ENCODE results near the gene KCNC2.
"Not testable (repeated sequence)": the region's sequence is repeated elsewhere in the genome, so short reads cannot be mapped to it uniquely, and the experiment has no call there.

KCNC2 gene

DNA sequence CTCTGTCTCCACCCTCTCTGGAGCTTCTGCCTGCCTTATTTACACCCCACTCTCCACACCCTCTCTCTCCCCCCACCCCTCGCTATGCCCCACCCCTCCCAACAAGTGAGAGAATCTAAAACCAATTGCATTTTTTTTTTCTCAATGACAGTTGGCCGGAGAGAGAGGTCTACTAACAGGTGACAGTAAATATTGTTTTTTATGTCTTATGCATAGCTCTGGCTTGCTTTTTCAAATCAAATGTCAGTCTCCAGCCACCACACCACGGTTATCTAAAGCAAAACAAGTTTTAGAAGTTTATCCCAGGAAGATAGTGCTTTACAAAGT is at the start of gene KCNC2:
Gene KCNC2 (minus strand): TSS at position 28 of the 327 bp plus-strand sequence.
- no peak for DNase-seq (ENCODE audit: low spot score)

DNA sequence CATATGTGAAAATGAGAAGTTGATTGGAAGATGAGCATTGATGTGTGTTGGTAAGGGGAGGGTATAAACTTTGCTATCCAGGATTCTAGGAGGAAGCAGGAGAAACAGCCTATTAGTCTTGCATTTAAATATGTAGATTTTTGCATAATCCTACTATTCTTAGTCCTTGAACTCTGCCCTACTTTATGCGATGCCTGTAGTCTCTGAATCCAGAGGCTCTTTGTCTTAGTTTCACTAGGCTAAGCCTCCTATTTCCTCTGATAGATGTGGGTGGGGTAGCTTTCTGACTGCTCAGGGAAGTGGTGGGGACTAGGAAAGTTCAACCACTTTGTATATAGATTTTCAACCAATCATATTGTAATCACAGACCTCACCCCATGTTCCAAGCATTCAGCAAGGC is 49.5 kb upstream of the KCNC2 start:
- no peak for DNase-seq (ENCODE audit: low spot score)

DNA sequence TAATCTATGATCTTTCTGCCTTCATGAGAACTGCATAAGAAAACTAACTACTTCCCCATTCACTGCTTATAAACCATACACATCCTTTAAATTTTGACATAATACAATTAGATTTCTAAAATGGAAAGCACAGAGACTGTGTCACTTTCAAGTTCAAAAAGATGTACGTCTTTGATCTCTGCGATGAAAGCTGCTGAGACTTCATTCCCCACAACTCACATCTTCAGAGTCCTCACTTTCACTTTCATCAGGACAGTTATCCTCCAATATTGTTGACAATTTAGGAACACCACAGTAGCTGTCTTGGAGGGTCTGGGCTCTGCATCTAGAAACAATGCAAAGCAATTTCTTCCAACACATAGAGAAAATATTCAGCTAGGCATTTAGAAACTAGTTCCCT is 47.9 kb upstream of the KCNC2 start:
- DNase-seq (ENCODE audit: low spot score) = no peak

DNA sequence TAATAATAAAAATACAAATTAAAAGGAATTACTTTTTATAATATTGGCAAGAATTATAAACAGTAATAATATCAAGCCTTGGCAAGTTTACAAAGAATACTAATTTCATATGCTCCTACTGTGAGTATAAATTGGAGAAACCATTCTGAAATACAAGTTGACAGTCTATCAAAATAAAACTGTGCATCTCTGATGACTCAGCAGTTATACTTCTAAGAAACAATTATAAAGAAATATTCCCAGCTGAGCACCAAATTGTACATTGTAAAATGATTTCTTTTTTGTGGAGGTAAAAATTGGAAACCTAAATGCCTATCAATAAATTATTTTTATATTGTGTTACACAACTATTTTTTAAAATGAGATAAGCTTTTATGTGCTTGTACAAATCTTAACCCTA is 35.5 kb upstream of the KCNC2 start:
- no peak for DNase-seq (ENCODE audit: low spot score)

DNA sequence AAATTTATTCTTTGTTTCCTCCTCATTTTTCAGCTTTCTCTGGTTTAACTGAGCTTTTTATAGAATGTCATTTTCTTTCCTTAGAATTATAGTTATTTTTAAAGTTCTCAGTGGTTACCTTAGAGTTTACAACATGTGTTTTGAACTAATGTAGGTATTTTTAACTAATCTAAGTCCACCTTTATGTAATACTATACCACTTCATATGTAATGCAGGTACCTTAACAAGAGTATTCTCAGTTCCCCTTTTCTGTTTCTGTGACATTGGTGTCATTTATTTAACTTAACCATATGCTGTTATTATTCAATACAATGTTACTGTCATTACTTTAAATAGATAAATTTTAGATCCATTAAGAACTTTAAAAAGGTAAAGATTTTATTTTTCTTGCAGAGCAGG is 30.3 kb upstream of the KCNC2 start:
- no peak for DNase-seq (ENCODE audit: low spot score)

GRCh38 chr12:75236206-75236605 is 26.6 kb upstream of the KCNC2 start:
- DNase-seq (ENCODE audit: low spot score) = no peak

DNA sequence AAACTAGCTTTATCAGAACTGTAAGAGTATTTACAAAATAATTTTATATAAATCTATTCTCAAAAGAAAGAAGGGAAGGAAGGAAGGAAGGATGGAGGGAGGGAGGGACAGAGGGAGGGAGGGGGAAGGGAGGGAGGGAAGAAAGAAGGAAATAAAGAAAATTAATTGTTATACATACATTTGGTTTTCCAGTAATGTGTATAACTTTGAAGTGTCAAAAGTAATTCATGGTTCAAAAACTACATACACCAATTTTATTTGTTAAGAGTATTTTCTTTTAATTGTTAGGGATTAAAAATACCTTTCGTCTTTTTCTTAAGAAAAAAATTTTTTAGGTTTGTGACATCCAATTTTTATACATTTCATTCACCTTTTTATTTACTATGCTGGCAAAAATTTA is 17.5 kb upstream of the KCNC2 start:
- DNase-seq (ENCODE audit: low spot score) = no peak

DNA sequence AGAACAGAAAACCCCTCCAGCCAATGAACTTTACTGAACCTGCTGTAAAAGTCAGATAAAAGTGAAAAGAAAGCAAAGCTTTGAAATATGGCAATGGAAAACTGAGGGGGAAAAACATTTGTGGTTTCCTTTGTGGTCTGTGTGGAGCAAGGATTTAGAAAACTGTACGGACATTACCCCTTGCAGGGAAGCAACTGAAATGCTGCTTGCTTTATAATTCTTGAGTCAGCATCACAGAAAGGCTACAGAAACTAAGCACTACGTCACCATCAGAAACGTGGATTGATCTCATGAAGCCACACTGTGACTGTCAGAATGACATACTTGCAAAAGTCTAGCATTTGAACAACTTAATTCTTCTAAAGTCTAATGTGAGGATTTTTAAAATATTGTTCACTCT is 2.4 kb upstream of the KCNC2 start:
- no peak for DNase-seq (ENCODE audit: low spot score)

GRCh38 chr12:75208856-75209811 is 505 bp downstream of the KCNC2 start:
- peak; percentile 27 for DNase-seq (ENCODE audit: low spot score)

DNA sequence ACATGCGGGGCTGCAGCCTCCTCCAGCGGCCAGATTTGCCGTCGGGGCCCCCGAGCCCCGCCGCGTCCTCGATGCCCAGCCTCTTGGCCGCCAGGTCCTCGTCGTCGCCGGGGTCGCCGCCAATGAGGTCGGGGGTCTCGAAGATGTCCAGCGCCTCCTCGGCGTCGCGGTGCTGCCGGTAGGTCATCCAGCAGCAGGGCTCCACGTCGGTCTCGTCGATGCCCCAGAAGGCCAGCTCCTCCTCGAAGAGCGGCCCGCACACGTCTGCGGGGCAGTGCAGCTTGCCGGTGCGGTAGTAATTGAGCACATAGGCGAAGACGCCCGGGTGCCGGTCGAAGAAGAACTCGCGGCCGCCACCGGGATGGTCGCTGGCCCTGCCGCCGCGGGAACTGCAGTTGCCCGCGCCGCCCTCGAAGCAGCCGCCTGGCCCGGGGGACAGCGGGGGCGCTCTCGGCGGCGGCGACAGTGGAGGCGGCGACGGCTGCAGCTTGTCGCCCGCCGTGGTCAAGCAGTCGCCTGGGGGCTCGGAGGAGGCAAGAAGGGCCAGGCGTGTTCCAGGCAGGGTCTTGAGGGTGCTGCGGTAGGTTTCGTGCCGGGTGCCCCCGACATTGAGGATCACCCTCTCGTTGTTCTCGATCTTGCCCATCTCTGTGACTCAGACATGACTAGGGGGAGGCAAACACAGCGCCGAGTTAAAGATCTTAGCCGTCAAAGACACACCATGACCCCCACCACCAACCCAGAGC is 2.1 kb downstream of the KCNC2 start:
- no peak for DNase-seq (ENCODE audit: low spot score)

GRCh38 chr12:75205558-75205957 is 4.1 kb downstream of the KCNC2 start:
- no peak for DNase-seq (ENCODE audit: low spot score)

DNA sequence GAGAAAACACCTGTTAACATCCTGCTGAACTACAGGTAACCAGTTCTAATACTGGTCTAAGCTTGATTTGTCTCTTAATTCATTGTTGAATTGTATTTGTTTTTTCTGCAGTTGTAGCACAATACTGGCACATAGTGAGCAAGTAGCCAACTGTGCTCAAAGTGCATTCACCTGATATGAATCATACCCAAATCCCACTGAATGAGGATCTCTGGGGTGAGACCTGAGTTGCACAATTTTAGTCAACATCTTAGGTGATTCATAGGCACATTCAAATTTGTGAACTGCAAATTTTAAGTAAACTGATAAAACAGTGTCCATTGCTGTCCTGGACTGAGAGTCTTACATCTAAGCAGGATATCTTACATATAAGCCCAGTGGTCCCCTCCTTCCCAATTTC is 12.8 kb downstream of the KCNC2 start:
- no peak for DNase-seq (ENCODE audit: low spot score)

- no peak for DNase-seq (ENCODE audit: low spot score)
Measured at GRCh38 chr12:75196408-75196807, 13.2 kb downstream of the KCNC2 start.

DNA sequence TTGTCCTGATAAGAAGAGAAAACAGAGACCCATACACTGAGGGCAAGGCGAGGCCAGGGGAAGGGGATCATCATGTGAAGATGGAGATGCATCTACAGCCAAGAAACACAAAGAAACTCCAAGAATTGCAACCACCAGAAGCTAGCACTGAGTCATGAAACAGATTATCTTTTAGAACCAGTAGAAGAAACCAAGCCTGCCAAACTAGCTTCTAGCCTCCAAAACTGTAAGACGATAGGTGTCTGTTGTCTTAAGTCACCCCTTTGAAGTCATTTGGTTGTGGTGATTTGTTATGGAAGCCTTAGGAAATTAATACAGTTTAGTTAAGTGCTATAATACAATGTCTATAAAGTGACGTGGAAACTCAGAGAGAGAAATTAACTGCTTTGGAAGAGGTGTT is 15.4 kb downstream of the KCNC2 start:
- no peak for DNase-seq (ENCODE audit: low spot score)

- no peak for DNase-seq (ENCODE audit: low spot score)
Measured at GRCh38 chr12:75192196-75192595, 17.4 kb downstream of the KCNC2 start.

GRCh38 chr12:75190846-75191245 is 18.8 kb downstream of the KCNC2 start:
- DNase-seq (ENCODE audit: low spot score) = no peak

- not testable (repeated sequence) for DNase-seq (ENCODE audit: low spot score)
Measured at GRCh38 chr12:75185881-75186280, 23.8 kb downstream of the KCNC2 start.

DNA sequence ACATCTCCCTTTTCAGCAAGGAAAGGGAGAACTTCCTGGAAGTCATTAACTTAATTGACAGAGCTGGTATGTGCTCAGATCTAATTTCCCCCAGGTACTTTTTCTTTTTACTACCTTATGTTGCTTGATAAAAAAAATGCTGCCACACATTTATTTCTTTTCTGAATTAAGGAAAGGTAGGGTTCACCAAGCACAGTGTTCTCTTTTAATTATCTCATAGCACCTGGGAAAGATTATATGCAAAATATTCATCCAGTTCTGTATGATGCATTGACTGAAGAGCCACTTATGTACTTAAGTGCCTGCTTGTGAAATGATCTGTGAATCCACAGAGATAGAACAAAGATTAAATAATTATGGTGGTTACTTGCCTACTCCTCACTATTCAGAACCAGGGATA is 25.1 kb downstream of the KCNC2 start:
- DNase-seq (ENCODE audit: low spot score) = no peak

DNA sequence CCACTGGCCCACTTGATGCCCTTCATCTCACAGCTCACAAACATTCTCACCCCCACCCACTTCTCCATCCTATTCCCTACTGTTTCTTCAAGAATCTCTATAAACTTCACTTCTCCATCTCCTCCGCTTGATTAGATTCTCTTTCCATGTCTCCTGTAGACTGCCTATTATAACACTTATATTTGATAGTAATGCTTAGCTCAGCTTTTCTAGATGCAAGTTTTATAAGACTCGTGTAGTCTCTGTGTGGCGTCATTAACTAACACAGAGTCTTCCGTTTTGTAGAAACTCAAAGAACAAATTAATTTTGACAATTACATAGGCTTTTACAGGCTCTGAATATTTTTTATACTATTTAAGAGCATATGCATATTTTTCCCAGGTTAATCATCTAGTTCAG is 25.7 kb downstream of the KCNC2 start:
- DNase-seq (ENCODE audit: low spot score) = no peak

DNA sequence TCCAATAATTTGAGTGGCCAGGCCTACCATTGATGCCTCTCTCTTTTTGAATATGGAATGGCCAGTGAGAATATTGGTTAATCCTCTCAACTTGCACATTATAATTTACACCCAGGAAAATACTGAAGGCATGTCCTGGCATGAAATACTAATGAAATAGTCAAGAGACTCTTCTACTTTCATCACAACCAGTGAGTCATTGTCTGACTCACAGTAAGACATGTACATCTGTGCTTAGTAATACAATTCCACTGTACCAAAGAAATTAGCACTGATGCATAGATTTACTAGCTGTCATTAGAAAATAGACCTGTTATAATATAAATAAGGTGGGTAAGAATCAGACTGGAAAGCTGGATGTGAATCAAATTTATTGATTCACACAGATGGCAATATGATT is 31.6 kb downstream of the KCNC2 start:
- DNase-seq (ENCODE audit: low spot score) = peak; percentile 74

DNA sequence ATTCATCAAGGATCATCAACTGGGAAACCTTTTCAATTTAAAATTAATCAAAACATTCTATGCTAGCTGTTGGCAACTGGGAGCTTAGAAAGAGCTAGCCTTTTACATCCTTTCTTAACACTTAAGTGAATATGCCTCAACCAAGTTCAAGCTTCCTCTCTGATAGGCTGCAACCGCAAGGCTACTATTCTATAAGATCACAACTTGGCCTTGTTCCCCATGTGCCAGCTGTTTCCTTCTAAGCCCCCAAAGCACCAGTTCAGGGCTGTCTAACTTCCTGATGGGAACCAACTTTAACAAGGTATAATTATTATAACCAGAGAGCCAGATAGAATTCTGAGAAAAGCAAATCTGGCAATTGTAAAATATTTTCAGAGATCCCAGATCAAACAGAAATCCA is 37.0 kb downstream of the KCNC2 start:
- DNase-seq (ENCODE audit: low spot score) = no peak

DNA sequence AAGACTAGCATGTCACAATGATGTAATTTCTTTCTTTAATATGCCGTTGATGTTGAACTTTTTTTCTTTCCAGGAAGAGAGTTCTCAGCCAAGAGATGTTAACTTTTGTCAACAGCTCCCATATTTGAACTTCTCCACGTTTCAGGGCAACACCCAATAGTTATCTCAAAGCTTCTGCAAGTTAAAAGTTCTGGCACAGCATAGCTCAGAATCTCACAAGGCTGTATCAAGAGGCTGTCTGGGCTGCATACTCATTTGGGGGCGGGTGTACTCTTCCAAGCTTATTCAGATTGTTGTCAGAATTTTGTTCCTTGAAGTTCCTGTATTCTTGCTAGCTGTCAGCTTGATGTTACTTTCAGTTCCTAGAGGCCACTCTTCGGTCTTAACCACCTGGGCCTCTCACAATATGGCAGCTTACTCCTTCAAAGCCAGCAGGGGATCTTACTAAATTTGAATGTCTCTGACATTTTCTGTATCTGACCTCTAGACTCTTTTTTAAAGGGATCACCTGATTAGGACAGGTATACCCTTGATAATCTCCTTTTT is 38.9 kb downstream of the KCNC2 start:
- DNase-seq (ENCODE audit: low spot score) = no peak

DNA sequence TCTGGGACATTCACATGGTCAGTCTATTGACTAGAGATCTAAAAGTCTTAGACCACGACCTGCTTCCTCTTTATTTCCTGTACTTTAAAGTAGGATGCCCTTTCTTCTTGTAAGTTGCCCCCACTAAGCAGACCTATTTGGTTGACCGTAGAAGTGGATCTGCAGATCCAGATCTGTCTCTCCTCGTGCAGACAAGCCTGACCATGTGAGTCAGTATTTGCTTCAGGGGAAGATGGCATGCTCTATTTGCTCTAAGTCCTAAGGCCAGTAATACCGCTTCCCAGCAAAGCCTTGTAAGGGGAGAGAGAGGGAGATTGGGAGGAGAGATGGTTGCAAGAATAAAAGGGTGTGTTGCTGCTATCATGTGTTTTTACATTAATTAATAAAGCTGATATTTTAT is 46.8 kb downstream of the KCNC2 start:
- DNase-seq (ENCODE audit: low spot score) = no peak
